GM18520 (cell line): ENCODE measurements around the gene ANKZF1.

Experiments used
- ATAC-seq: cut with Tn5 transposase; IDR thresholded peaks from one replicate; pipeline ENCODE4 v1.9.1; 2021; ENCODE audit not compliant: unreplicated experiment

The ANKZF1 gene

GRCh38 chr2:219207884-219208740 lies 21.5 kb upstream of the ANKZF1 start:
- ATAC-seq, result no peak

GRCh38 chr2:219209236-219210195 lies 20.1 kb upstream of the ANKZF1 start:
- no peak for ATAC-seq

DNA sequence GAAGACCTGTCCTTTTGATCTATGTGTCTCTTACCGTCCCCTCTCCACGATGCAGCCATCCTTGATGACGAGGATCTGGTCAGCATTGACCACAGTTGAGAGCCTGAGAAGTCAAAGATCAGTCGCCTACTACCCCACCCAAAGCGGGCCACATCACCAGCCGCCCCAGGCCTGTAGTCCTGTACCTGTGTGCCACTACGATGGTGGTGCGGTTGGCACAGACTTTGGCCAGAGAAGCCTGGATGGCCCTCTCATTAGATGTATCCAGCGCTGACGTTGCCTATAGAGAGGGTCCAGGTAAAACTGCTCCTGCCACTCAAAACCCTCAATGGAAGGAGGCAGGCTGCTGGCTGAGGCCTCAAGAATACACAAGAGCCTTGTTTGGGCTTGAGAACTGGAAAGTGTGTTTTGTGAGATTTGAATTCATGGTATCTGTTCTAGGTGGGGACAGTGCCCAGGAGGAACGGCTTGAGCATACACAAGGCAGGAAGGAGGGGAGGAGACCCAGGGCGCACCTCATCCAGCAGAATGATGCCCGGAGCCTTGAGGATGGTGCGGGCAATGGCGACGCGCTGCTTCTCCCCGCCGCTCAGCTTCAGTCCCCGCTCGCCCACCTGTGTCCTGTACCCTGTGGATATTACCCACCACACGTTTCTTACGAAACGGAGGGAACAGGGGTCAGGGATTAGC lies 19.3 kb upstream of the ANKZF1 start:
- no peak for ATAC-seq

- no peak for ATAC-seq
Observed at GRCh38 chr2:219210886-219211362, 18.7 kb upstream of the ANKZF1 start.

DNA sequence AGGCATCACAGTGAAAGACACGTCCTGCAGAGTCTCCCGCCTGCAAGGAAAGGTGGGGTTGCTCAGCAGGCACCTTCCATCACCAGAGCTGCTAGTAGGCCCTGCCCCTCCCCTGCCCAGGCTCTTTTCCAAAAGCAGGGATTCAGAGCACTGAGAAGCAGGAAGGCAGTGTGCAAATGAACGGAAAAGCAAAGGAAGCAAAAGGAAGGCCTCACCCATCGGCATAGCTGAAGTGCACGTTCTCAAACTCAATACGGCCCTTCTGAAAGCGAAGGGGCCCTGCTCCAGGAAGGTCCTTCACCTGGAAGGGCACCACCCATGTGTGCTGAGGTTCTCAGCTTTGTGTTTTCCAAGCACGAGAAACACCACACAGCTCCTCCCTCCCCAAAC lies 16.6 kb upstream of the ANKZF1 start:
- ATAC-seq, result no peak

DNA sequence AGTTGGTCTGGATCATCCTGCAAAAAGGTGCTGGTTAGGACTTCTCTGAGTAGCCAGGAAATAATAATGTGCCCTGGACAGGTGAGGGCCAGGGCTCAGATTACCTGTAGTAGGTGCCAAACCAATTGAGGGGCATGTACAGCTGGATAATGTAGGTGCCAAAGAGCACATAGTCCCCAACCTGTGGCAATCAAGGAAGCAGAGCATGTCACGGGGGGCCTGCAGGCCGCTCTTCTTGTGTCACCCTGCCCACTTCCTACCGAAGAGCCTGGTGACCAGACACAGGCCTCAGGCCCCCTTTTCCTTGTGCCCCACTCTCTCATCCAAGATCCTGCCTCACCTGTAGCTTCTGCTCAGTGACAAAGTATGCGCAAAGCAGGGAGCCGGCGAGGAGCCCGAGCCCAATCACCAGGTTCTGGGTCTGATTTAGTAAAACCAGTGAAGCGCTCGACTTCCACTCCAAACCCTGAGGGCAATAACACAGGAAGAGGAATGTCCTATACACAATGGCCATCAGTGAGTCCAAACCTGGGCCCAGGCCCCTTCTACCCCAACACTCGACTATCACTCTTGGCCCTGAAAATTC lies 16.0 kb upstream of the ANKZF1 start:
- no peak for ATAC-seq

- ATAC-seq, result no peak
Observed at GRCh38 chr2:219214141-219214540, 15.5 kb upstream of the ANKZF1 start.

GRCh38 chr2:219214786-219215185 lies 14.8 kb upstream of the ANKZF1 start:
- no peak for ATAC-seq

DNA sequence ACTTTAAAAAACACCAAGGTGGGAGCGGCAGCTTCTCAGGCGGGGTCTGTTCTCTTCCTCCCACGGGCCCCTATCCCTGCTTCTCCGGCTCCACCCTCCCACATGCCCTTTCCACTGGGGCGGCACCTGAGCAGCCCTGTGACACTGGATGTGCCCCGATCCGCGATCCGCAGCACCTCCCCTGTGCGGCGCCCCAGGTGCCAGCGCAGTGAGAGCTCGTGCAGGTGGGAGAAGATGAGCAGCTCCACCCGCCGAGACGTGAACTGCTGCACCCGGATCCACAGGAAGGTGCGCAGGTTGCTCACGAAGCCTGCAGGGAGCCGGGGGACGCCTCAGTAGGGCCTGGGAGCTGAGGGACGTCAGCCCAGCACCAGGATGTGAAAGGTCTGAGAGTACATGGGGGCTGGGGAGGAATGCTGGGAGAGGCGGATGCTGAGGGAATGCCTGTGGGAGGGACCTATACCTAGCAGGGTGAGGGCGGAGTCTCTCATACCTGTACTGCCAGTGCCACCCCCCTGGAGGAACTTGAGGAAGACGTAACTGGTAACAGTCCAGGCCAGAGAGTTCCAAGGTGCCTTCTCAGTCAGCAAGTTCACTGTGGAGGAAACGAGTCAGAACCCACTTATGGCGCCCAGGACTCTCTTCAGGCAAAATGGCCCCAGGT lies 13.6 kb upstream of the ANKZF1 start:
- ATAC-seq, result no peak

GRCh38 chr2:219216535-219216915 lies 13.1 kb upstream of the ANKZF1 start:
- no peak for ATAC-seq

DNA sequence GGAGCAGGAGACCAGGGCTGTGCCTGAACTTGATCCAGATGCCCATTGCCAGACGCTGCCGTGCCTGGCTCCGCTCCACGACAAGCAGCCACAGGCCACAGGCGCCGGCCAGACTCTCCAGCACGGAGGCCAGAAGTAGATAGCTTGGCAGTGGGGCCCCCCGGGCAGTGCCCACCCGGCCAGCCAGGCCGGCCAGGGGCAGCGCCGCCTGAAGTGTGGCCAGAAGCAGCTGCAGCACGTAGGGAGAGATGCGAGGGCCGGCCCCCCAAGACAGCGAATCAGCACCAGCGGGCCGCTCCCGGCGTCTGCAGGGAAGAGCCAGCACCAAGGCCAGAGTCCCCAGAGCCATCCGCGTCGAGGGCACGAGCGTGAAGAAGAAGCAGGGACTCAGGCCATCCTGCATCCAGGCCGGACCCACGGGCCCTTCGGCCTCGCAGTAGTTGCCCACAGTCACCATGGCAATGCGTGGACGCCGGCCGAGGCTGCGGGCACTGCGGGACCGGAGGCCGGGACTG lies 11.3 kb upstream of the ANKZF1 start:
- ATAC-seq, result peak; percentile 11

- ATAC-seq, result peak; percentile 57
Observed at GRCh38 chr2:219218732-219219701, 10.6 kb upstream of the ANKZF1 start, which contains the start of gene ABCB6. TSS of gene ABCB6 (minus strand) at chr2:219218958. CDS start at chr2:219218673, 285 bp downstream.

DNA sequence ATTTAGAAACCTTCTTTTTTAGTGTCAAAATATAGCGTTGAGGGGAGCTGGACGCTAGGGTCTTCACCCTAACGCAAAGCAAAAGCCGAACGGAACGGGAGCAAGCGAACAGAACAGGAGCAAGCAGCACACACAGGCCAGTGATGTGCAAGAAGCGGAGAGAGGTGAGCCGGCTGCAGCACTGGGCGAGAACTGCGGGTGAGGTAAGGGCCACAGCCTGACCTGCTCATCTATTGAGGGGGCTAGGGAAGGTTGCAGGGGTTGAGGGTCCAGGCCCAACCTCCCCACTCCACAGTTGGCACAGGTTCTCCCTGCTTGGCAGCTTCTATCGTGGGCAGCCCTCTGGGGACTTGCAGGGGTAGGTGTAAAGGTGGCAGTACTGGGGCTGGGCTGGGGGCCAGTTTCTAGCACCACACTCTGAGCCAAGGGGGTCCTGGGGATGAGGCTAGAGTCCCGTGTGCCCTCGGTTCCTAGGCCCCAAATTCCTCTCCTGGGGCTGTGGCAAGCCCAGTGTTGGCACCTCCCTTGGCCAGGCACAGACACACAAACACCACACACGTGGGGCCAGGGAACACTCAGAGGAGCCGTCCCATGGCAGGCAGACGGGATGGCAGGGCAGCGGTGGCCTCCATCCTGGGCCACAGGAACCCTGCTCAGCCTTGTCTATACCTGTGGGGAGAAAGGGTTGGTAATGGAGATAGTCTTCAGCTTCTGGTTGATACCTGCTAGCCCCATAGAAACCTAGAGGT lies 9.6 kb upstream of the ANKZF1 start:
- no peak for ATAC-seq

- no peak for ATAC-seq
Observed at GRCh38 chr2:219220652-219221402, 8.8 kb upstream of the ANKZF1 start.

DNA sequence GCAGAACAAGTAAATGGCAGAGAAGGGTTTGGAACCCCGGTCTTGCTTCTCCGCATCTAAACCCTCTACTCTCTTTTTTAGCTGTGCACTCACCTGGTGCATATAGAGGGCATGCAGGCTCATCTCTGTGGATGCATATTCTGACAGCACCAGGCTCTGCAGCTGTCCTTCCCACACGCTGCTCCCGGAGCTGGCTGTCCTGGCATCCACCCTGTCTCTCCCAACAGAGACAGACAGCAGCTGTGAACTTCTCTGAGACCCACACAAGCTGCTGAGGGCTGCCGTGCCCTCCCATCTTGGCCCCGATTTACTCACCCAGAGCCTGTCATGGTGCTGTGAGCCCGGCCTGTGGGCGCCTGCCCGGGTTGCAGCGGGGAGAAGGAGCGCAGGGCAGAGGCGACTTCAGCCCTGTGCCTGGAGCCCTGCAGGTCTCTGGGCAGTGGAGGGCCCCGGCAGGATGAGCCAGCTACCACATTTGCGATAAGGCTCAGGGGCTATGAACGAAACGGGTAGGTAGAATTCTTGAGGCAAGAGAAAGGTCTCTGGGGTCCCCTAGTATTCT lies 7.6 kb upstream of the ANKZF1 start:
- ATAC-seq, result no peak

DNA sequence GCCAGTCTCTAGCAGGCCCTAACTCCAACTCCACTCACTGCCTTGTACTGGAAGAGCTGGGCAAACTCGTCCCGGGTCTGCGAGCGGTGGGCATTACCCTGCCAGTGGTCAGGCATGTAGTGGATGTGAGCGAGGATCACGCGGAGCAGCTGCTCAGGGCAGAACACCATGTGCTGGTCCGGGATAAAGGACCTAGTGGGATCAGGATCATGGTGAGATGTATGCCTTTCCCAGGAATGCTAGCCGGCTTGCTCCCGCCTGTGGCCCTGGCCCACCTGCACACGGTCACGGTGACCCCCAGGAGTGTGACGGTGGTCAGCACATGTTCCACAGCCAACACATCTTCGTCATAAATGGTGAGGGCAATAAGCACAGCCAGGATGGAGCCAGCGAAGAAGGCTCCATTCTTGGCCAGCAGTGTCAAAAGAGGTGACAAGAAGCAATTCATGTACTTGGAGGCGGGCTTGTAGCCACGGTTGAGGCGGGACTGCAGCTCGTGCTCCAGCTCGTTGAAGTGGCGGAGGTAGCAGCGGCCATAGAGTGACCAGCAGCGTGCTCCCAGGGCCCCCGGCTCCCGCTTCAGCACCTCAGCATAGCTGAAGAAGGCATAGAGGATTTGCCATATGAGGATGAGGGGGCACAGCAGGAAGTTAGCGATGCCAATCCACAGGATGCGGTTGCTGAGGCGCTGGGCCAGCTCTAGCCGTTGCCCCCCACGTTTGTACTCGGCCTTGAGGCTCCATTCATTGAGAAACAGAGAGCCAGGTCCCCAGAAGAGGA lies 5.6 kb upstream of the ANKZF1 start:
- no peak for ATAC-seq
